ENCODE measurements around the gene RAB3IL1. TPM values are rescaled to one million over a fixed set of nuclear protein-coding genes. Genes with fewer than 3 reads are reported as not detected.
"Not testable (repeated sequence)": the region's sequence is repeated elsewhere in the genome, so short reads cannot be mapped to it uniquely, and the experiment has no call there.

The RAB3IL1 gene
- polyA plus RNA-seq, 3 donors = 18.0 to 24.4 (median 22.6) TPM

DNA sequence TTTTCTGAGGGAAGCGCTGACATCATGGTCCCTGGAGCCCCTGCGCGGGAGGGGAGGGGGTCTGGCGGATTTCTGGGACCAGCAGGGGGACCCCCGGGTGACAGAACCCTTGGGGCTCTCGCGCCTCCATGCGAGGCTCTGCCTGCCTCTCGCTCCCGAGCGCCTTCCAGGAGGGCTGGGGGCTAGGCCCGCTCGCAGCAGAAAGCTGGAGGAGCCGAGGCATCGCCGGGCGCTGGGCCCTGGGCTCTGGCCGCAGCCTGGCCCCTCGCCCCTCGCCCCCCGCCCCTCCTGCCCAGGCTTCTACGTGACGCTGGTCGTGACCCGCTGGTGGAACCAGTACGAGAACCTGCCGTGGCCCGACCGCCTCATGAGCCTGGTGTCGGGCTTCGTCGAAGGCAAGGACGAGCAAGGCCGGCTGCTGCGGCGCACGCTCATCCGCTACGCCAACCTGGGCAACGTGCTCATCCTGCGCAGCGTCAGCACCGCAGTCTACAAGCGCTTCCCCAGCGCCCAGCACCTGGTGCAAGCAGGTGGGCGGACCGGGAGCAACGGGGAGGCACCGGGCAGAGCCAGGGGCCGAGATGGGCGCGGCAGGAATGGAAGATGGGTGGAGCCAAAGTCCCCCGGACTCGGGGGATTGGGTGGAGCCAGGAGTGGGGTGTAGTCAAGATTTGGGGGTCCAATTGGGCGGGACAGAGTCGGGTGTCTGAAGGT lies 38.2 kb upstream of the RAB3IL1 start:
- DNase-seq (ENCODE audit: extremely low read depth in 1 of 11, low read depth in 9 of 11, low spot score in 4 of 11) = no peak

DNA sequence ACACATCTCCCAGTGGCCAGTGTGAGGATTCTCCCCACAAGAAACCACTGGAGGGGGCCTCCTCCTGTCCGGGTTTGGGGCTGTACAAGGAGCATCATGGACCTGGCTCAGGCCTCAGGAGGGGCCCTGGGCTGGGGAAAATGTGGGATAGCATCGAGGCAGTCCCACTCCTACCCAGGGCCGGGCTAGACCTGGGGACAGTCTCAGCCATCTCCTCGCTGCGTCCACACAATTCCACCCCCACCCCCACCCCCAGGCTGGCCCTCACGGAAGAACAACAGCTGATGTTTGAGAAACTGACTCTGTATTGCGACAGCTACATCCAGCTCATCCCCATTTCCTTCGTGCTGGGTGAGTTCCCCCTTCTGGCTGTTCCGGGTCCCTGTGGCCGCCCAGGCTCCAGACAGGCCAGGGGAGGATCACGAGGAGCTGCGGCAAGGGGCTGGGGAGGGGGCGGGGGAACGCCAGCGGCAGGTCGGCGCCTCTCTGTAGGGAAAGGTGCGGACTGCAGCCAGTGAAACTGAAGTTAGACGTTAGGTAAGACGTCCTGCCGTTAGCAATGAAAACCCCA lies 37.6 kb upstream of the RAB3IL1 start:
- peak in 1 of 11 donors; percentile 38 for DNase-seq (ENCODE audit: extremely low read depth in 1 of 11, low read depth in 9 of 11, low spot score in 4 of 11)

DNA sequence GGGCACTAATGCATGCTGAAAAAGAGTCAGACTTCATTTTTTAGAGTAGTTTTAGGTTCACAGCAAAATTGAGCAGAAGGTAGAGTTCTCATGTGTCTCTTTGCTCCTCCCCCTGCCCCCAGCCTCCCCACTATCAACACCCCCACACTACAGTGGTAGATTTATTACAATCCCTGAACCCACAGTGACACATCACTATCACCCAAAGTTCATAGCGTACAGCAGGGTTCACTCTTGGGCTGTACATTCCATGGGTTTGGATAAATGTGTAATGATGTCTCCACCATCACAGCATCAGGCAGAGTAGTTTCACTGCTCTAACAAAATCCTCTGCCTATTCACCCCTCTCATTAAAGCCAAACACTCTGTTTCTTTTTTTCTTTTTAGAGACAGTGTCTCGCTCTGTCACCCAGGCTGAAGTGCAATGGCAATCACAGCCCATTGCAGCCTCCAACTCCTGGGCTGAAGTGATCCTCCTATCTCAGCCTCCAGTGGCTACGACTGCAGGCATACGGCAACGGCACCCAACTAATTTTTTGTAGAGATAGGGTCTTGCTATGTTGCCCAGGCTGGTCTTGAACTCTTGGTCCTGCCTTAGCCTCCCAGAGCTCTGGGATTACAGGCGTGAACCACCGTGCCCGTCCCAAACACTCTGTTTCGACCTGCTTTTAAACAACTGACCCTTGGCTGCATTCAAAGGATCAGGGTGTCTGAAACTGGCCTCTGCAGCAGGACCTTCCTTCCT lies 36.9 kb upstream of the RAB3IL1 start:
- DNase-seq (ENCODE audit: extremely low read depth in 1 of 11, low read depth in 9 of 11, low spot score in 4 of 11) = no peak

DNA sequence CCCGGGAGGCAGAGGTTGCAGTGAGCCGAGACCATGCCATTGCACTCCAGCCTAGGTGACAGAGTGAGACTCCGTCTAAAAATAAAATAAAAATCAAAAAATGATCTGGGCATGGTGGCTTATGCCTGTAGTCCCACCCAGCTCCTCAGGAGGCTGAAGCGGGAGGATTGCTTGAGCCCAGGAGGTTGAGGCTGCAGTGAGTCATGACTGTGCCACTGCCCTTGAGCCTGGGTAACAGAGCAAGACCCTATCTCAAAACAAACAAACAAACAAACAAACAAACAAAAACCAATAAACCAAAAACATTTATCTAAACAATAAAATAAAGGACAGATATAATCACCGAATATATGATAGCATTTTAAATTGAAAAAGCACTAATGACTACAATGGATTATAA lies 36.3 kb upstream of the RAB3IL1 start:
- not testable (repeated sequence) for DNase-seq (ENCODE audit: extremely low read depth in 1 of 11, low read depth in 9 of 11, low spot score in 4 of 11)

DNA sequence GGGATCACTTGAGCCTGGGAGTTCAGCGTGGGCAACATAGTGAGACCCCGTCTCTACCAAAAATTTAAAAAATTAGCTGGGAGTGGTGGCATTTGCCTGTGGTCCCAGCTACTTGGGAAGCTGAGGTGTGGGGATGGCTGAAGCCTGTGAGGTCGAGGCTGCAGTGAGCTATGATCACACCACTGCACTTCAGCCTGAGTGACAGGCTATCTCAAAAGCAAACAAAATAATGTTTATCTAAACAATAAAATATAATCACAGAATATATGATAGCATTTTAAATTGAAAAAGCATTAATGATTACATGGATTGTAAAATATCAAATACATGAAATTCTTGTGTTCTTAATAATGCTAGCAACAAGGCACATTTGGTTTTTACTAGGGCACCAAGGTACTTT lies 35.5 kb upstream of the RAB3IL1 start:
- no peak for DNase-seq (ENCODE audit: extremely low read depth in 1 of 11, low read depth in 9 of 11, low spot score in 4 of 11)

DNA sequence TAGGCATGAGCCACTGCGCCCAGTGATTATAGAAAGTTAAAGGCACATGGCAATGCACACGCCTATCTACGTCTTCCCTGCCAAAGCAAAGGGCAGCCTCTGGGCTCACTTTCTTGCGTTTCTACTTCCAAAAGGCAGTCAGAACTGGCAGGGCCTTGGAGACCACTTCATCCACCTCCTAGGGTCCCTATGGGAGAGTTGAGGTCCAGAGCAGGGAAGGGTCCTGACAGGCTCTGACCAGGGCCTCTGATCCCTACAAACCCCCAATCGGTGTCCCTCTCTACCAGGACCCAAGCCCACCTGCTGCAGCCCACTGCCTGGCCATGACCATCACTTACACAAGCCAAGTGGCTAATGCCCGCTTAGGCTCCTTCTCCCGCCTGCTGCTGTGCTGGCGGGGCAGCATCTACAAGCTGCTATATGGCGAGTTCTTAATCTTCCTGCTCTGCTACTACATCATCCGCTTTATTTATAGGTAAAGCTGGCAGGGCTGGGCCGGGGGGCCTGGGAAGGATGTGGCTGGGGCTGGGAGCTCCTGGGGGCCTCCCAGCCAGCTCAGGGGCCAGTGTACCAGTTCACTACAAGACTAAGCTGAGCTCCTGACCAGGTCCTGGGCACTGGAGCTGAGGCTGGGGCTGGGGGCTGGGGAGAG lies 34.2 kb upstream of the RAB3IL1 start:
- DNase-seq (ENCODE audit: extremely low read depth in 1 of 11, low read depth in 9 of 11, low spot score in 4 of 11) = no peak

DNA sequence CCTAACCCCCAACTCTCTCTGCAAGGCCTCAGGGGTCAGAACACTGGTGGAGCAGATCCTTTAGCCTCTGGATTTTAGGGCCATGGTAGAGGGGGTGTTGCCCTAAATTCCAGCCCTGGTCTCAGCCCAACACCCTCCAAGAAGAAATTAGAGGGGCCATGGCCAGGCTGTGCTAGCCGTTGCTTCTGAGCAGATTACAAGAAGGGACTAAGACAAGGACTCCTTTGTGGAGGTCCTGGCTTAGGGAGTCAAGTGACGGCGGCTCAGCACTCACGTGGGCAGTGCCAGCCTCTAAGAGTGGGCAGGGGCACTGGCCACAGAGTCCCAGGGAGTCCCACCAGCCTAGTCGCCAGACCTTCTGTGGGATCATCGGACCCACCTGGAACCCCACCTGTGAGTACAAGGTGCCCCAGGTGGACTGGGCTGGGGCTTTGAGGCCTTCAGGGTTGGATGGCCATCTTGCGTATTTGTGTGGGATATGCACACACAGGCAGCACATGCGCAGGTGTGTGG lies 32.7 kb upstream of the RAB3IL1 start, which contains the start of gene BEST1:
Gene BEST1 (plus strand): TSS at position 317 of the 513 bp plus-strand sequence. CDS start 1,456 bp downstream, outside the sequence.
- DNase-seq (ENCODE audit: extremely low read depth in 1 of 11, low read depth in 9 of 11, low spot score in 4 of 11) = no peak

DNA sequence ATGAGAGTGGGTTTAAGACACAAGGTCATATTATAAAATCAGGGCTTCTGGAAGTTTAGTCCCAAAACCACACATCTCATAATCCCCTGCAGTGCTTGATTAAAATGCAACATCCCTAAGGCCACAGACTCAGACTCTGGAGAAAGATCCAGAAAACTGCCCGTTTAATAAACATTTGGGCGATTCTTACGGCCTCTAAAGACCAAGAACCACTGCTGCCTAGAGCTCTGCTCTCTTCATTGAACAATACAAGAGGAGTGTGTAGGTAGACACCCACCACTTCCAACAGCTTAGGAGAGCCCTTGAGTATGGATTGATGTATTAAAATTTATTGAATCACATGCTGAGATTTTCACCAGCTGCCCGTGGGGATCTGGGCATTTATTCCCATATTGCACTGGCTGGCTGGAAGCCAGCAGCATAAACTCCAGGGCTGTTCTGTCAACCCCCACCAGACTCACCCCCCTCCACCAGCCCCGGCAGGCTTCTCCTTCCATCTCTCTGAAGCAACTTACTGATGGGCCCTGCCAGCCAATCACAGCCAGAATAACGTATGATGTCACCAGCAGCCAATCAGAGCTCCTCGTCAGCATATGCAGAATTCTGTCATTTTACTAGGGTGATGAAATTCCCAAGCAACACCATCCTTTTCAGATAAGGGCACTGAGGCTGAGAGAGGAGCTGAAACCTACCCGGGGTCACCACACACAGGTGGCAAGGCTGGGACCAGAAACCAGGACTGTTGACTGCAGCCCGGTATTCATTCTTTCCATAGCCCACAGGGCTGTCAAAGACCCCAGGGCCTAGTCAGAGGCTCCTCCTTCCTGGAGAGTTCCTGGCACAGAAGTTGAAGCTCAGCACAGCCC lies 32.0 kb upstream of the RAB3IL1 start:
- peak in 1 of 11 donors; percentile 54 for DNase-seq (ENCODE audit: extremely low read depth in 1 of 11, low read depth in 9 of 11, low spot score in 4 of 11)

DNA sequence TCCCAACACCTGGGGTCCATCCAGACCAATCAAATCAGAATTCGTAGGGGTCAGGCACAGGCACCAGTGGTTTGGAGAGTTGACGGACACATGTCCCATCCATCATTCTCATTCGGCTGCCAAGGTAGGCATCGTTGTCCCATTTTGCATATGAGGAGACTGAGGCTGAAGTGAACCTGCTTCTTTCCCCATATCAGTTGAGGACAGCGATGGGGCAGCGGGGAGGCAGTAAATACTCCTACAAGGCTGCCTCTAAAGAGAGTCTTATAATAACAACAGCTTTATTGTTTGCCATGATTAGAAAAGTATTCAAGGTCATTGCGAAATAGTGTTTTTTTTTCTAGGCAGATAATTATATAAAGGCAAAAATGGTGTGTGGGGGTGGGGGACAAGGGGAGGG lies 31.1 kb upstream of the RAB3IL1 start:
- DNase-seq (ENCODE audit: extremely low read depth in 1 of 11, low read depth in 9 of 11, low spot score in 4 of 11) = no peak

DNA sequence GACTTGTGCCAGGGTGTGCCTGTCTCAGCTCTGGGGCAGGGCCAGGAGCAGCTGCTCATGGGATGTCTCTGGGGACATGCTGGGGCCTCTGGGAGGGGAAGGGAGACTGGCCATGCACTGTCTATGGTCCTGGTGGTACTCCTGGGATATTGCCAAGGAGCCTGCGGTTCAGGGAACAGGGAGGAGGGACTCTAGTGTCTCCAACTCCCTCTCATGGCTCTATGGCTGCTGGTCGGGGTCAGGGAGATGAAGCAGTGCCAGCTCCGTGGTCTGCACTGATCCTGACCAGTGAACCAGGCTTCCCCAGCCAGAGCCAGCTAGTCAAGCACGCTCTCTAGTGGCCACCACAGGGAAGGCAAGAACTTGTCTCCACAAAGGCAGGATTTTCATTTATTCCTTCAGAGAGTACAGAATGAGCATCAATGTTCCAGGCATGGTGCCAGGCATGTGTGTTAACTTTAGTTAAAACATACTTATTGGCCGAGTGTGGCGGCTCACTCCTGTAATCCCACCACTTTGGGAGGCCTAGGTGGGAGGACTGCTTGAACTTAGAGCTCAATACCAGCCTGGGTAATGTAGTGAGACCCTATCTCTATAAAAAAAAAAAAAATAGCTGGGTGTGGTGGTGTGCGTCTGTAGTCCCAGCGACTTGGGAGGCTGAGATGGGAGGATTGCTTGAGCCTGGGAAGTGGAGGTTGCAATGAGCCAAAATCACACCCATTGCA lies 30.3 kb upstream of the RAB3IL1 start:
- DNase-seq (ENCODE audit: extremely low read depth in 1 of 11, low read depth in 9 of 11, low spot score in 4 of 11) = peak in 5 of 11 donors; percentile 71 to 80 (median 76)

DNA sequence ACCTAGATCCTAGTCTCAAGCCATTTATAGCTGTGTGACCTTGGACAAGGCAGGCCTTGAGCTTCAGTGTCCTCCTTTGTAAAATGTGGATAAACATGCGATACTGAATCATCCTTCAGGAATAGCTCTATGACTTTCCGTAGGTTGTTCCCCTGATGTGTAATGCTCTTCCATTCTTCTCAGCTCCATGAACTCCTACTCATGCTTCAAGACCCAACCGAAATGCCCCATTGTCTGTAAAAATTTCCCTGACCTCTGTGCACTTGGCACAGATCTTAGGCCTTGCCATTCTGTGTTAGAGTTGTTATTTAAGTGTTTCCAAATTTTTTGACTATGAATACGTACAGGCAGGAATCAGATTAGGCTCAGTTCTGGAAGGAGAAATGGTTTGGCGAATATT lies 29.5 kb upstream of the RAB3IL1 start:
- DNase-seq (ENCODE audit: extremely low read depth in 1 of 11, low read depth in 9 of 11, low spot score in 4 of 11) = no peak

DNA sequence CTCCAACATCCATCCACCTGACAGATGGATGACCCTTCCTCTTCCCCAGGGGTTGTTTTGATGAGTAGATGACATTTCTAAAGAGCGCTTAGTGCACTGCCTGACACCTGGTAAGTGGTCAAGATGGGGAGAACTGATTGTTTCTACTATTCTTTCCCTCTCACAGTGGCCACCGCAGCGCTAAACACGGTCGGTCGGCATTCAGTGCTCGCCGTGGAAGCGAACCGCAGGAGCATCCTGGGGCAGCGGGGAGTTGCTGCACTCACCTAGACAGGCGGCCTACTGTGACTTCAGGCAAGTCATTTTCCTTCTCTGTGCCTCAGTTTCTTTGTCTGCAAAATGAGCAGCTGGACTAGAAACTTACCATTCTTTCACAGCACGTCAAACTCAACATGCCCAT lies 27.8 kb upstream of the RAB3IL1 start:
- DNase-seq (ENCODE audit: extremely low read depth in 1 of 11, low read depth in 9 of 11, low spot score in 4 of 11) = no peak

DNA sequence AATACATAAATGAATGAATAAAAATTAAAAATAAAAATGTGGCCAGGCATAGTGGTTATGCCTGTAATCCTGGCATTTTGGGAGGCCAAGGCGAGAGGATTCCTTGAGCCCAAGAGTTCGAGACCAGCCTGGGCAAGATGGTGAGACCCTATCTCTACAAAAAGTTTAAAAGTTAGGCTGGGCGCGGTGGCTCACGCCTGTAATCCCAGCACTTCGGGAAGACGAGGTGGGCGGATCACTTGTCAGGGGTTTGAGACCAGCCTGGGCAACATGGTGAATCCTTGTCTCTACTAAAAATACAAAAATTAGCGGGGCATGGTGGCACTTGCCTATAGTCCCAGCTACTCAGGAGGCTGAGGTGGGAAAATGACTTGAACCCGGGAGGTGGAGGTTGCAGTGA lies 23.1 kb upstream of the RAB3IL1 start:
- no peak for DNase-seq (ENCODE audit: extremely low read depth in 1 of 11, low read depth in 9 of 11, low spot score in 4 of 11)

DNA sequence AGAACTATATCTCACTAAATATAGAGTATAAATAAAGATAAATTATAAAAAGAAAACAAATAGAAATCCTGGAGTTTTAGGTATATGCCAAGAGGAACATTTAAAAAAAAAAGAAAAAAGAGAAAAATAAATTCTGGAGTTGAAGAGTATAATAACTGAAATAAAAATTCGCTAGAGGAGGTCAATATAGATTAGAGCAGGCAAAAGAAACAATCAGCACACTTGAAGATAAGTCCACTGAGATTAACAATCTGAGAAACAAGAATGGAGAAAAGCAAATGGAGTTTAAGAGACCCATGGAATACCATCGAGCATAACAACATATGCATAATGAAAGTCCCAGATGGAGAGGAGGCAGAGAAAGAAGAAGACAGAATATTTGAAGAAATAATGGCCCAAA lies 18.5 kb upstream of the RAB3IL1 start:
- no peak for DNase-seq (ENCODE audit: extremely low read depth in 1 of 11, low read depth in 9 of 11, low spot score in 4 of 11)

DNA sequence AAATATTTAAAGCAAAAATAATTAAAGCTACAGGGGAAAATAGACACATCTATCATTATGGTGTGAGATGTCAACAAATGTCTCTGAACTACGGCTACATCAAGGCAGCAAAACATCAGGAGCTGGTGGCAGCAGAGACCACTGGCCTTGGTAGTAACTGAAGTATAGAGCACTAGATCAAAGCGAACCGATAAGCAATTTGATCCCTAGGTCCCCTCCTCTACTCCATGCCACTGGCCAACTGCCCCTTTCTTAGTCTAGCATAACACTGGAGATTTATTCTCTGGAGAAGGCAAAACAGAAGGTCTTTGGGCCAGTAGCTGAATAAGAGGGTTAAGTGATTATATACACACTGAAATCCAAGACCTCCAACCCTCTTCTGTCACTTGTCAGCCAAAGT lies 13.6 kb upstream of the RAB3IL1 start:
- DNase-seq (ENCODE audit: extremely low read depth in 1 of 11, low read depth in 9 of 11, low spot score in 4 of 11) = no peak

DNA sequence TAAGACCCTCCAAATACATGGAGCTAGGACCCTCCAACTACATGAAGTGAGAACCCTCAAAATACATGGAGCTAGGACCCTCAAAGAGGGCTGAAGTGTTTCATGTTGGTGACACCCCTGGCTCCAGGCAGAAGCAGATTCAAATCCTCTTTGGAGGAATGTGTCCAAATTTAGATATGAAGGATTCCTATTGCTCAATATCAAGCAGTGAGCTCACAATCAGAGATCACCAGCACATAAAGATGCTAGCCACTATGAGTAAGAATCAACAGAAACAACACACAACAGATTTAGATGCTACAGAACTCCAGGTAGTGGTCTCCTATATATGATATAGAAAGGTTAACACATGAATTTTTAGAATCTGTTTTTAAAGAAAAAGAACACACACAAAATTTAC lies 11.2 kb upstream of the RAB3IL1 start:
- DNase-seq (ENCODE audit: extremely low read depth in 1 of 11, low read depth in 9 of 11, low spot score in 4 of 11) = no peak

DNA sequence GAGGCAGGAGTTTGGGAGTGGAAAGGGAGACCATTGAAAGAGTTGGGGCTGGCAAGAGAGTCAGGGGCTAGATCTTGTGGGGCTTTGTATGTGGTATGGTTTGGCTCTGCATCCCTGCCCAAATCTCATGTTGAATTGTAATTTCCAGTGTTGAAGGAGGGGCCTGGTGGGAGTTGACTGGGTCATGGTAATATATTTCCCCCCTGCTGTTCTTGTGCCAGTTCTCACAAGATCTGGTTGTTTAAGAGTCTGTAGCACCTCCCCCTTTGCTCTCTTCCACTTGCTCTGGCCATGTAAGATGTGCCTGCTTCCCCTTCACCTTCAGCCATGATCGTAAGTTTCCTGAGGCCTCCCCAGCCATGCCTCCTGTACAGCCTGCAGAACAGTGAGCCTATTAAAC lies 10.1 kb upstream of the RAB3IL1 start:
- no peak for DNase-seq (ENCODE audit: extremely low read depth in 1 of 11, low read depth in 9 of 11, low spot score in 4 of 11)

DNA sequence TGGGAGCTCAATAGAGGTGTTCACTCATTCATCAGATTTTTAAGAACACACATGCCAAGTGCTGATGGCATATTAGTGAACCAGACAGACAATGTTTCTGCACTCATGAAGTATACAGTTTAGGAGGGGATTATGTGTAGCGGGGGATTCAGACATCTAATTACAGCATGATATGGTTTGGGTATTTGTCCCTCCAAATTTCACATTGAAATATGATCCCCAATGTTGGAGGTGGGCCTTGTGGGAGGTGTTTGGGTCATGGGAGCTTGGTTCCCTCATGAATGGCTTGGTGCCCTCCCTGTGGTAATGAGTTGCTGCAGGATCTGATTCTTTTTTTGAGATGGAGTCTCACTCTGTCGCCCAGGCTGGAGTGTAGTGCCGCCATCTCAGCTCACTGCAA lies 8.9 kb upstream of the RAB3IL1 start:
- DNase-seq (ENCODE audit: extremely low read depth in 1 of 11, low read depth in 9 of 11, low spot score in 4 of 11) = no peak

Measured in renal cortex interstitium (tissue), 11 donors.